Subcutaneous abdominal adipose tissue (tissue), 5 donors: ENCODE results near the gene RNF212.

Experiments used
- H3K27ac ChIP-seq: one replicate; pipeline ENCODE4 v1.7.0; 2013; ENCODE audit warnings: low read depth, mild to moderate bottlenecking, inconsistent platforms, low read length, moderate library complexity
- H3K27me3 ChIP-seq, 5 donors: one replicate each; pipeline ENCODE4 v1.7.0; 2013; ENCODE audit warnings: low read length in 5 of 5, inconsistent platforms in 1 of 5; ENCODE audit not compliant: control insufficient read depth in 5 of 5, insufficient read depth in 4 of 5
- H3K36me3 ChIP-seq, 5 donors: one replicate each; pipeline ENCODE4 v1.7.0; 2013; ENCODE audit warnings: low read length in 5 of 5; ENCODE audit not compliant: control insufficient read depth in 5 of 5, insufficient read depth in 5 of 5
- H3K4me1 ChIP-seq, 5 donors: one replicate each; pipeline ENCODE4 v1.7.0; 2013; ENCODE audit warnings: low read length in 5 of 5, mild to moderate bottlenecking in 3 of 5, moderate library complexity in 1 of 5; ENCODE audit not compliant: control insufficient read depth in 5 of 5, insufficient read depth in 5 of 5
- H3K4me3 ChIP-seq, 5 donors: one replicate each; pipeline ENCODE4 v1.7.0; 2013; ENCODE audit warnings: low read length in 5 of 5, low read depth in 1 of 5
- H3K9ac ChIP-seq, 5 donors: one replicate each; pipeline ENCODE4 v1.7.0; 2013; ENCODE audit warnings: low read length in 5 of 5, mild to moderate bottlenecking in 4 of 5, moderate library complexity in 3 of 5
- H3K9me3 ChIP-seq, 5 donors: one replicate each; pipeline ENCODE4 v1.7.0; 2013; ENCODE audit warnings: low read length in 5 of 5; ENCODE audit not compliant: control insufficient read depth in 5 of 5
- donor health status: healthy.
- donor health status: healthy.
- donor health status: healthy.
- donor health status: healthy.
- donor health status: healthy.

Gene RNF212

GRCh38 chr4:1082215-1083182, 30.9 kb downstream of the RNF212 start:
- Histone ChIP-seq H3K9me3 (no peaks in the 10 kb centered on the region), H3K9ac (no peak overlapping the region), H3K4me3 (no peak overlapping the region), H3K27ac (no peak overlapping the region), H3K4me1 (peaks cover 0 to 32% (median 25%) of the 10 kb centered on the region in 5 donors), H3K27me3 (peaks cover 0 to 5% (median 0%) of the 10 kb centered on the region in 5 donors), H3K36me3 (no peaks in the 10 kb centered on the region)

- no peak overlapping the region for H3K9ac ChIP-seq
- H3K4me3 ChIP-seq, result no peak overlapping the region
- no peak overlapping the region for H3K27ac ChIP-seq
- peaks cover 0 to 32% (median 25%) of the 10 kb centered on the region in 5 donors for H3K4me1 ChIP-seq
- H3K9me3 ChIP-seq, result no peaks in the 10 kb centered on the region
- peaks cover 0 to 5% (median 0%) of the 10 kb centered on the region in 5 donors for H3K27me3 ChIP-seq
- no peaks in the 10 kb centered on the region for H3K36me3 ChIP-seq
Observed at GRCh38 chr4:1081689-1082040, 31.7 kb downstream of the RNF212 start.

- no peak overlapping the region for H3K27ac ChIP-seq
- H3K36me3 ChIP-seq, result no peaks in the 10 kb centered on the region
- H3K4me1 ChIP-seq, result peaks cover 0 to 31% (median 25%) of the 10 kb centered on the region in 5 donors
- no peak overlapping the region for H3K9ac ChIP-seq
- peaks cover 0 to 5% (median 0%) of the 10 kb centered on the region in 5 donors for H3K27me3 ChIP-seq
- H3K9me3 ChIP-seq, result no peaks in the 10 kb centered on the region
- H3K4me3 ChIP-seq, result no peak overlapping the region
Observed at GRCh38 chr4:1080961-1081688, 32.2 kb downstream of the RNF212 start.

- Histone ChIP-seq H3K9ac (no peak overlapping the region), H3K4me1 (peaks cover 0 to 24% (median 19%) of the 10 kb centered on the region in 5 donors), H3K9me3 (no peaks in the 10 kb centered on the region), H3K4me3 (no peak overlapping the region), H3K27ac (no peak overlapping the region), H3K36me3 (no peaks in the 10 kb centered on the region), H3K27me3 (peaks cover 0 to 5% (median 0%) of the 10 kb centered on the region in 5 donors)
Observed at GRCh38 chr4:1080432-1080831, 32.9 kb downstream of the RNF212 start.

- no peak overlapping the region for H3K9ac ChIP-seq
- H3K27ac ChIP-seq, result no peak overlapping the region
- peaks cover 0 to 5% (median 0%) of the 10 kb centered on the region in 5 donors for H3K27me3 ChIP-seq
- no peak overlapping the region for H3K4me3 ChIP-seq
- H3K9me3 ChIP-seq, result no peaks in the 10 kb centered on the region
- no peaks in the 10 kb centered on the region for H3K36me3 ChIP-seq
- peaks cover 0 to 18% (median 13%) of the 10 kb centered on the region in 5 donors for H3K4me1 ChIP-seq
Observed at GRCh38 chr4:1079711-1080265, 33.6 kb downstream of the RNF212 start.

GRCh38 chr4:1078490-1078889, 34.9 kb downstream of the RNF212 start:
- H3K9me3 ChIP-seq, result no peaks in the 10 kb centered on the region

GRCh38 chr4:1077711-1078477, 35.5 kb downstream of the RNF212 start:
- Histone ChIP-seq H3K9me3 (no peaks in the 10 kb centered on the region), H3K27me3 (peaks cover 0 to 5% (median 0%) of the 10 kb centered on the region in 5 donors), H3K36me3 (no peaks in the 10 kb centered on the region), H3K9ac (no peak overlapping the region), H3K4me3 (no peak overlapping the region), H3K4me1 (peaks cover 0 to 13% (median 10%) of the 10 kb centered on the region in 5 donors), H3K27ac (no peak overlapping the region)

More at GRCh38 chr4:1078490-1078889, 34.9 kb downstream of the RNF212 start:
- H3K27ac ChIP-seq, result no peak overlapping the region
- no peak overlapping the region for H3K9ac ChIP-seq
- H3K4me1 ChIP-seq, result peaks cover 0 to 13% (median 10%) of the 10 kb centered on the region in 5 donors
- H3K4me3 ChIP-seq, result no peak overlapping the region
- peaks cover 0 to 5% (median 0%) of the 10 kb centered on the region in 5 donors for H3K27me3 ChIP-seq
- H3K36me3 ChIP-seq, result no peaks in the 10 kb centered on the region

GRCh38 chr4:1075809-1076699, 37.3 kb downstream of the RNF212 start:
- H3K4me1 ChIP-seq, result peaks cover 0 to 4% (median 0%) of the 10 kb centered on the region in 5 donors
- peaks cover 0 to 5% (median 0%) of the 10 kb centered on the region in 5 donors for H3K27me3 ChIP-seq
- H3K9ac ChIP-seq, result no peak overlapping the region
- H3K36me3 ChIP-seq, result no peaks in the 10 kb centered on the region
- no peak overlapping the region for H3K27ac ChIP-seq
- H3K4me3 ChIP-seq, result no peak overlapping the region
- H3K9me3 ChIP-seq, result no peaks in the 10 kb centered on the region

- Histone ChIP-seq H3K36me3 (no peaks in the 10 kb centered on the region), H3K4me1 (peaks cover 0 to 4% (median 0%) of the 10 kb centered on the region in 5 donors), H3K4me3 (no peak overlapping the region), H3K27ac (no peak overlapping the region), H3K9ac (no peak overlapping the region), H3K27me3 (no peaks in the 10 kb centered on the region), H3K9me3 (no peaks in the 10 kb centered on the region)
Observed at GRCh38 chr4:1075225-1075624, 38.1 kb downstream of the RNF212 start.
